SK-N-SH (cell line): ENCODE results near the gene RAPGEF2.

Experiments
- CHD2 ChIP-seq: fragments of 150-350 bp; IDR thresholded peaks from 2 replicates; pipeline ENCODE4 v1.6.1; 2018; ENCODE audit warnings: low read length; ENCODE audit not compliant: partially characterized antibody
- CTCF ChIP-seq: fragments of 200-600 bp; sonication (generic); IDR thresholded peaks from 2 replicates; pipeline ENCODE4 v1.6.1; 2017; ENCODE audit warnings: antibody characterized with exemption, mild to moderate bottlenecking, moderate library complexity
- EP300 ChIP-seq, 2 experiments: IDR thresholded peaks; 2 replicates each; pipeline versions ENCODE4 v1.4.0 to v1.6.1; 2012; ENCODE audit warnings: borderline replicate concordance in 1 of 2, low read depth in 1 of 2, low read length in 1 of 2
- EZH2phosphoT487 ChIP-seq: fragments of 200-600 bp; sonication (generic); IDR thresholded peaks from 2 replicates; pipeline ENCODE4 v1.6.1; 2017; ENCODE audit warnings: low read depth, mixed run types, mild to moderate bottlenecking, antibody characterized with exemption, moderate library complexity, borderline replicate concordance
- MAX ChIP-seq: IDR thresholded peaks from 2 replicates; pipeline ENCODE4 v1.4.0; 2012; ENCODE audit warnings: low read depth
- POLR2AphosphoS5 ChIP-seq: IDR thresholded peaks from 2 replicates; pipeline ENCODE4 v1.6.1; 2012; ENCODE audit warnings: low read depth, low read length
- RAD21 ChIP-seq: IDR thresholded peaks from 2 replicates; pipeline ENCODE4 v1.6.1; 2012; ENCODE audit warnings: mild to moderate bottlenecking, low read length
- RCOR1 ChIP-seq: fragments of 150-350 bp; IDR thresholded peaks from 2 replicates; pipeline ENCODE4 v1.6.1; 2017; ENCODE audit warnings: antibody characterized with exemption, low read length
- REST ChIP-seq: IDR thresholded peaks from 2 replicates; pipeline ENCODE4 v1.6.1; 2012; ENCODE audit warnings: mild to moderate bottlenecking, low read depth, low read length, moderate library complexity
- RFX5 ChIP-seq: IDR thresholded peaks from 2 replicates; pipeline ENCODE4 v1.6.1; 2012; ENCODE audit warnings: mild to moderate bottlenecking, improper control_type of control experiment, low read length
- RXRA ChIP-seq: IDR thresholded peaks from 2 replicates; pipeline ENCODE4 v1.4.0; 2012; ENCODE audit warnings: low read depth, mild to moderate bottlenecking, borderline replicate concordance
- USF1 ChIP-seq: IDR thresholded peaks from 2 replicates; pipeline ENCODE4 v1.4.0; 2012; ENCODE audit warnings: low read depth, borderline replicate concordance
- YY1 ChIP-seq: IDR thresholded peaks from 2 replicates; pipeline ENCODE4 v1.4.0; 2012; ENCODE audit warnings: low read depth, mild to moderate bottlenecking

GRCh38 chr4:159355466-159355865, 252.6 kb downstream of the RAPGEF2 start:
- no peak for TF ChIP-seq CTCF
- TF ChIP-seq YY1, result no peak
- no peak for TF ChIP-seq RFX5
- TF ChIP-seq EZH2phosphoT487, result no peak
- TF ChIP-seq REST, result no peak
- no peak for TF ChIP-seq CHD2
- no peak for TF ChIP-seq RXRA
- no peak for TF ChIP-seq RAD21
- TF ChIP-seq MAX, result no peak
- TF ChIP-seq EP300 (IDR thresholded peaks at IDR 0.05; ENCODE audit: borderline replicate concordance in 1 of 2, low read depth in 1 of 2, low read length in 1 of 2), result no peak
- no peak for TF ChIP-seq POLR2AphosphoS5
- no peak for TF ChIP-seq USF1
- no peak for TF ChIP-seq RCOR1
